CD14-positive monocyte (primary cell): Measurements from ENCODE around the gene PSMD13. TPM values are rescaled to one million over a fixed set of nuclear protein-coding genes. Genes with fewer than 3 reads are reported as not detected.
"Not testable (repeated sequence)": the region's sequence is repeated elsewhere in the genome, so short reads cannot be mapped to it uniquely, and the experiment has no call there.

Experiments
- DNase-seq, 3 donors: peaks; one replicate each; pipeline ENCODE4 v3.0.0-alpha.2; 2011 to 2022
- H2AFZ ChIP-seq: 2 replicates; pipeline ENCODE4 v1.6.0; 2012; ENCODE audit warnings: mild to moderate bottlenecking, low read depth, low read length, inconsistent platforms; ENCODE audit not compliant: insufficient read depth, poor library complexity, severe bottlenecking
- H3K27ac ChIP-seq, 2 donors: 1 replicate in 1 of 2; 2 replicates in 1 of 2; pipeline ENCODE4 v1.5.1; 2012 to 2013; ENCODE audit warnings: low read length in 2 of 2, control low read depth in 1 of 2, inconsistent platforms in 1 of 2, low read depth in 1 of 2, mild to moderate bottlenecking in 1 of 2
- H3K27me3 ChIP-seq, 2 donors: one replicate each; pipeline versions ENCODE4 v1.6.0 to v1.6.1; 2011 to 2013; ENCODE audit warnings: low read length in 2 of 2; ENCODE audit not compliant: control insufficient read depth in 2 of 2, insufficient read depth in 2 of 2
- H3K36me3 ChIP-seq, 2 donors: replicated peaks in 1 of 2; 1 replicate in 1 of 2; 2 replicates in 1 of 2; pipeline versions ENCODE4 v1.5.1 to v1.6.1; 2012 to 2013; ENCODE audit warnings: low read length in 2 of 2, control low read depth in 1 of 2, inconsistent platforms in 1 of 2, mild to moderate bottlenecking in 1 of 2; ENCODE audit not compliant: insufficient read depth in 2 of 2, control insufficient read depth in 1 of 2
- H3K4me1 ChIP-seq, 2 donors: 1 replicate in 1 of 2; 2 replicates in 1 of 2; pipeline versions ENCODE4 v1.5.1 to v1.6.1; 2012 to 2013; ENCODE audit warnings: low read length in 2 of 2, control low read depth in 1 of 2, inconsistent platforms in 1 of 2, mild to moderate bottlenecking in 1 of 2, moderate library complexity in 1 of 2; ENCODE audit not compliant: insufficient read depth in 2 of 2, control insufficient read depth in 1 of 2
- H3K4me2 ChIP-seq: replicated peaks from 2 replicates; pipeline ENCODE3; 2012; ENCODE audit warnings: low read length, moderate library complexity, mild to moderate bottlenecking; ENCODE audit not compliant: poor library complexity, severe bottlenecking; ENCODE audit errors: extremely low read depth
- H3K4me3 ChIP-seq, 3 experiments: fragments of 200-600 bp in 1 of 3; sonication (generic) in 1 of 3; replicated peaks in 1 of 3; 1 replicate in 2 of 3; 2 replicates in 1 of 3; pipeline ENCODE4 v1.5.1; 2011 to 2013; ENCODE audit warnings: low read length in 3 of 3, mild to moderate bottlenecking in 3 of 3, control low read depth in 2 of 3, low read depth in 2 of 3, inconsistent platforms in 1 of 3, moderate library complexity in 1 of 3
- H3K79me2 ChIP-seq: 2 replicates; pipeline ENCODE4 v1.6.0; 2012; ENCODE audit warnings: mild to moderate bottlenecking, control low read depth, inconsistent platforms, low read length, moderate library complexity; ENCODE audit not compliant: insufficient read depth
- H3K9ac ChIP-seq: 2 replicates; pipeline ENCODE4 v1.6.0; 2017; ENCODE audit warnings: low read length, mild to moderate bottlenecking; ENCODE audit not compliant: insufficient read depth, poor library complexity, severe bottlenecking
- H3K9me3 ChIP-seq, 2 donors: replicated peaks in 1 of 2; 1 replicate in 1 of 2; 2 replicates in 1 of 2; pipeline versions ENCODE4 v1.5.1 to v1.6.1; 2012 to 2013; ENCODE audit warnings: low read length in 2 of 2, control low read depth in 1 of 2; ENCODE audit not compliant: control insufficient read depth in 1 of 2, insufficient read depth in 1 of 2
- H4K20me1 ChIP-seq: 2 replicates; pipeline ENCODE4 v1.6.0; 2012; ENCODE audit warnings: mild to moderate bottlenecking, low read length, control low read depth, moderate library complexity; ENCODE audit not compliant: insufficient read depth
- H3K27ac Mint-ChIP-seq, 7 donors: one replicate each; pipeline ENCODE4 v1.8.0; 2020; ENCODE audit warnings: mild to moderate bottlenecking in 7 of 7, mixed read lengths in 7 of 7, moderate library complexity in 6 of 7, inconsistent platforms in 2 of 7
- H3K27me3 Mint-ChIP-seq, 3 donors: one replicate each; pipeline ENCODE4 v1.8.0; 2021 to 2022; ENCODE audit warnings: low read depth in 3 of 3, mild to moderate bottlenecking in 3 of 3, mixed read lengths in 3 of 3, moderate library complexity in 3 of 3, inconsistent platforms in 1 of 3
- H3K36me3 Mint-ChIP-seq, 2 donors: one replicate each; pipeline ENCODE4 v1.8.0; 2020; ENCODE audit warnings: mixed read lengths in 2 of 2, inconsistent platforms in 1 of 2, mild to moderate bottlenecking in 1 of 2
- H3K4me1 Mint-ChIP-seq: one replicate; pipeline ENCODE4 v1.8.0; 2020; ENCODE audit warnings: mild to moderate bottlenecking, mixed read lengths
- H3K4me3 Mint-ChIP-seq, 2 donors: one replicate each; pipeline ENCODE4 v1.8.0; 2020; ENCODE audit warnings: mild to moderate bottlenecking in 2 of 2, mixed read lengths in 2 of 2, moderate library complexity in 1 of 2
- H3K9me3 Mint-ChIP-seq, 7 donors: one replicate each; pipeline ENCODE4 v1.8.0; 2020 to 2022; ENCODE audit warnings: mixed read lengths in 7 of 7, mild to moderate bottlenecking in 6 of 7, moderate library complexity in 6 of 7, inconsistent platforms in 2 of 7
- WGBS: methylation state at CpG from one replicate; pipeline ENCODE4 v1.1.5; 2013; ENCODE audit warnings: missing lambda C conversion rate; ENCODE audit not compliant: insufficient coverage; 5-methylcytosine and 5-hydroxymethylcytosine counted together
- intact Hi-C, 2 donors: fragments of 100-400 bp; cut with micrococcal nuclease; formaldehyde crosslinking; loops; one replicate each; pipeline versions ENCODE4 v1.15.0 to v1.15.1; 2023
- polyA plus RNA-seq, 3 donors: library from polyadenylated mRNA; depleted of rRNA in 1 of 3; unstranded in 2 of 3; stranded (reverse) in 1 of 3; fragments of 300-500 nt in 2 of 3; fragments of >200 nt in 1 of 3; fragmentation: Illumina TruSeq in 2 of 3; gene quantifications; 1 replicate in 2 of 3; 2 replicates in 1 of 3; pipeline ENCODE4 v1.2.3, GENCODE V29; 2012 to 2021
- TF ChIP-seq, protein P1 (sequence below): fragments of 200-600 bp; IDR thresholded peaks from one replicate; pipeline ENCODE4 v1.8.0; 2022; ENCODE audit warnings: antibody characterized with exemption, mild to moderate bottlenecking

The PSMD13 gene
- polyA plus RNA-seq, 3 donors: 136 to 272 (median 218) TPM

DNA sequence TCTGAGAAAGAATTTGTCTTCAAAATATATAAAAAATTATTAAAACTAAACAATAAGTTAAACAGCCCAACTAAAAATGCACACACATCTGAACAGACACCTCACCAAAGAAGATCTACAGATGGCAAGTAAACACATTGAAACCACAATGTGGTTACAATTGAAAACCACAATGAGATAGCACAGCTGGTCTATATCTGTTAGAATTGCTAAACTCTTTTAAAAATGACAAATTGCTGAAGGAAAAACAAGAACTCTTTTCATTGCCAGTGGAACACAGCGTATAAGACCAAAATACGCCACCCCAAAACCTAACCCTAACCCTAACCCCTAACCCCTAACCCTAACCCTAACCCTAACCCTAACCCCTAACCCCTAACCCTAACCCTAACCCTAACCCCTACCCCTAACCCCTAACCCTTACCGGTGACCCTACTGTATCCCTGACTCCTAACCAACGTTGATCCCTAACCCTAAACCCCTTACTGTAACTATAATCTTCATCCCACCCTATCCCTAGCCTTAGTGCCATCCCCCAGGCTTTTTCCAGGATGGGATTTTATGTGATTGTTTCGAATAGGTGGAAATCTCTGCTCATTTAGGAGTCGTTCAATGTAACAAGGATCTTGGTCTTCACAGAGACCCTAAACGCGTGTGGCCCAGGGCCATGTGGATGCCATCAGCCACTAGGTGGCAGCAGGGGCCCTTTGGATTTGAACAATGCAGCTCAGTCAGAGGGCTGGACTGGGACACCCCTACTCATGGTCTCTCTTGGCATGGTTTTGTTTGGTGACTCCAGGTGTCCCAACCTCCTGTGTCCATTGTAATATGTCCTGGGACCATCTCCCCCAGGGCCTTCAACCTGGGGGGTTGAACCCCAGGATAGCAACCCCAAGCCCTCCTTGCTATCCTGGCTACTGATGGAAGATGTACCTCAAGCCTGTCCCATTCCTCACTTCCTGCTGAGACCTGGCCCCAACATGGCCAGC, 45.0 kb upstream of the PSMD13 start:
- H2AFZ ChIP-seq, intact Hi-C loops, H3K4me3 ChIP-seq, H3K9me3 ChIP-seq, H3K36me3 Mint-ChIP-seq, DNase-seq, H3K4me1 Mint-ChIP-seq, H3K9ac ChIP-seq, H3K4me2 ChIP-seq, H3K79me2 ChIP-seq, H3K27ac ChIP-seq, H4K20me1 ChIP-seq, H3K4me3 Mint-ChIP-seq, H3K36me3 ChIP-seq, H3K27me3 ChIP-seq, H3K9me3 Mint-ChIP-seq, H3K4me1 ChIP-seq: not testable (repeated sequence)
- H3K27ac Mint-ChIP-seq: peak overlapping the region in 2 of 7 donors; percentile 30 to 69
- WGBS: no CpG with 5 or more reads among the region's 8 CpGs
- TF ChIP-seq, protein P1, sequence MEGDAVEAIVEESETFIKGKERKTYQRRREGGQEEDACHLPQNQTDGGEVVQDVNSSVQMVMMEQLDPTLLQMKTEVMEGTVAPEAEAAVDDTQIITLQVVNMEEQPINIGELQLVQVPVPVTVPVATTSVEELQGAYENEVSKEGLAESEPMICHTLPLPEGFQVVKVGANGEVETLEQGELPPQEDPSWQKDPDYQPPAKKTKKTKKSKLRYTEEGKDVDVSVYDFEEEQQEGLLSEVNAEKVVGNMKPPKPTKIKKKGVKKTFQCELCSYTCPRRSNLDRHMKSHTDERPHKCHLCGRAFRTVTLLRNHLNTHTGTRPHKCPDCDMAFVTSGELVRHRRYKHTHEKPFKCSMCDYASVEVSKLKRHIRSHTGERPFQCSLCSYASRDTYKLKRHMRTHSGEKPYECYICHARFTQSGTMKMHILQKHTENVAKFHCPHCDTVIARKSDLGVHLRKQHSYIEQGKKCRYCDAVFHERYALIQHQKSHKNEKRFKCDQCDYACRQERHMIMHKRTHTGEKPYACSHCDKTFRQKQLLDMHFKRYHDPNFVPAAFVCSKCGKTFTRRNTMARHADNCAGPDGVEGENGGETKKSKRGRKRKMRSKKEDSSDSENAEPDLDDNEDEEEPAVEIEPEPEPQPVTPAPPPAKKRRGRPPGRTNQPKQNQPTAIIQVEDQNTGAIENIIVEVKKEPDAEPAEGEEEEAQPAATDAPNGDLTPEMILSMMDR: peak; percentile 54
- peaks cover 3 to 12% (median 6%) of the 10 kb centered on the region in 3 donors for H3K27me3 Mint-ChIP-seq

DNA sequence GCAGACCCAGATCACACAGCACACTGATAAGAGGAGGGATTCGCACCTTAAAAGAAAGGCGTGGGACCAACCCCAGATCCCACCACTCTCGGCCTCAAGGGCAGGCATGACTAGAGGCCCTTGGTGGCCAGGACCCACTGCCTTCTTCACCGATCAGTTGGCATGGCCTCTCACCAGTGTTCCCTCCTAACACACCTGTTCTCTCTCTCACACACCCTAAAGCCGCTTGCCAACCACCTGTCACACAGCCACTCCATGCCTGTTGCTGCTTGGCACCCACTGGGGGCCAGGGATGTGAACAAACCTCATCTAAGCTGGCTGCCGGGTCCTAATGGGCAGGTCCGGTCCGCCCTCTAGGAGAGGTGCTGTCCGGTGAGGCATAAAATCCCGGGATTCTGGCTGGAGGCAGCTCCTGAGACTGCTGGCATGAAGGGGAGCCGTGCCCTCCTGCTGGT, 44.1 kb upstream of the PSMD13 start, which contains the start of gene SCGB1C1:
Gene SCGB1C1, plus strand, starts transcription at position 405 of the 455 bp plus-strand sequence. Its CDS starts 22 bp downstream, at position 427.
- H3K36me3 Mint-ChIP-seq, H3K27ac ChIP-seq, H3K9me3 Mint-ChIP-seq, H3K9me3 ChIP-seq, intact Hi-C loops, H4K20me1 ChIP-seq, H3K27me3 ChIP-seq, DNase-seq, H3K27me3 Mint-ChIP-seq, H3K79me2 ChIP-seq, H3K4me1 ChIP-seq, H3K4me1 Mint-ChIP-seq, H3K36me3 ChIP-seq, H3K9ac ChIP-seq, H3K4me2 ChIP-seq, H2AFZ ChIP-seq, H3K4me3 ChIP-seq: not testable (repeated sequence)
- Mint-ChIP-seq H3K27ac (peak within 1 kb of the TSS in 1 of 7 donors; percentile 30), H3K4me3 (peak within 1 kb of the TSS in 1 of 2 donors; percentile 28)
- no CpG with 5 or more reads among the region's 11 CpGs for WGBS

DNA sequence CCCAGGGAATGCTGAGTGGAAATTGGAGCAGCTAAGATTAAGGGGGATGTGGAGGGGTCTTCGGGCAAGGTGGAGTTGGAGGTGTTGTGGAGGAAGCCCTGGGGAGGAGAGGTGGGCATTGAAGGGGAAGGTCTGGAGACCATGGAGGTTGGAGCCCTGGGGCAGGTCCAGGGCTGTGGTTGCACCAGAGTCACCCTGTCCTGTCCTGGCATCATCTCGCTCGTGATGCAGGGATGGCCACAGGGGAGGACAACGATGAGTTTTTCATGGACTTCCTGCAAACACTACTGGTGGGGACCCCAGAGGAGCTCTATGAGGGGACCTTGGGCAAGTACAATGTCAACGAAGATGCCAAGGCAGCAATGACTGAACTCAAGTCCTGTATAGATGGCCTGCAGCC, 43.3 kb upstream of the PSMD13 start:
- H3K36me3 Mint-ChIP-seq, H3K4me3 ChIP-seq, DNase-seq, H3K27me3 ChIP-seq, H3K4me1 ChIP-seq, H3K36me3 ChIP-seq, intact Hi-C loops, H3K79me2 ChIP-seq, H3K4me1 Mint-ChIP-seq, H3K4me2 ChIP-seq, H4K20me1 ChIP-seq, H3K9me3 Mint-ChIP-seq, H3K27me3 Mint-ChIP-seq, H3K27ac Mint-ChIP-seq, H3K9me3 ChIP-seq, H2AFZ ChIP-seq, H3K27ac ChIP-seq, H3K9ac ChIP-seq: not testable (repeated sequence)
- peak overlapping the region in 1 of 2 donors; percentile 28 for H3K4me3 Mint-ChIP-seq
- 93% methylated on average over 2 of the region's 5 CpGs for WGBS
